Glutamatergic neuron (in vitro differentiated cells): ENCODE data around the gene ZYX. TPM values are rescaled to one million over a fixed set of nuclear protein-coding genes. Genes with fewer than 3 reads are reported as not detected.

Experiments used
- DNase-seq: peaks from one replicate; pipeline ENCODE4 v3.0.0; 2022
- H3K27ac Mint-ChIP-seq: one replicate; pipeline ENCODE4 v1.8.0; 2020; ENCODE audit warnings: mild to moderate bottlenecking, mixed read lengths, inconsistent platforms; ENCODE audit not compliant: unreplicated experiment
- H3K27me3 Mint-ChIP-seq: one replicate; pipeline ENCODE4 v1.8.0; 2020; ENCODE audit warnings: mild to moderate bottlenecking, moderate library complexity, mixed read lengths, inconsistent platforms; ENCODE audit not compliant: unreplicated experiment
- H3K36me3 Mint-ChIP-seq: one replicate; pipeline ENCODE4 v1.8.0; 2020; ENCODE audit warnings: mild to moderate bottlenecking, mixed read lengths, inconsistent platforms; ENCODE audit not compliant: unreplicated experiment
- H3K4me1 Mint-ChIP-seq: one replicate; pipeline ENCODE4 v1.8.0; 2020; ENCODE audit warnings: mild to moderate bottlenecking, low read depth, mixed read lengths, inconsistent platforms; ENCODE audit not compliant: unreplicated experiment
- H3K4me3 Mint-ChIP-seq: one replicate; pipeline ENCODE4 v1.8.0; 2020; ENCODE audit warnings: mild to moderate bottlenecking, mixed read lengths, inconsistent platforms; ENCODE audit not compliant: unreplicated experiment
- H3K9me3 Mint-ChIP-seq: one replicate; pipeline ENCODE4 v1.8.0; 2020; ENCODE audit warnings: mild to moderate bottlenecking, moderate library complexity, mixed read lengths, inconsistent platforms; ENCODE audit not compliant: unreplicated experiment
- microRNA-seq: library from miRNA; unstranded; fragments of <30 nt; microRNA quantifications from one replicate; pipeline ENCODE4, GENCODE V29; 2020; ENCODE audit not compliant: unreplicated experiment
- total RNA-seq: library from RNA; stranded (reverse); fragmentation: NEBNext Ultra II Directional; extraction: Animal tissue kit (Norgen Biotek cat#: 25700); gene quantifications from one replicate; pipeline ENCODE4 v1.2.1, GENCODE V29; 2021; ENCODE audit not compliant: unreplicated experiment
- TF ChIP-seq, protein P1 (sequence below): fragments of 200-600 bp; sonication (generic); IDR thresholded peaks from one replicate; pipeline ENCODE4 v1.5.0; 2021; ENCODE audit not compliant: partially characterized antibody, unreplicated experiment

Gene ZYX
- total RNA-seq, 1 donor from 2014 or later, result 163 TPM

DNA sequence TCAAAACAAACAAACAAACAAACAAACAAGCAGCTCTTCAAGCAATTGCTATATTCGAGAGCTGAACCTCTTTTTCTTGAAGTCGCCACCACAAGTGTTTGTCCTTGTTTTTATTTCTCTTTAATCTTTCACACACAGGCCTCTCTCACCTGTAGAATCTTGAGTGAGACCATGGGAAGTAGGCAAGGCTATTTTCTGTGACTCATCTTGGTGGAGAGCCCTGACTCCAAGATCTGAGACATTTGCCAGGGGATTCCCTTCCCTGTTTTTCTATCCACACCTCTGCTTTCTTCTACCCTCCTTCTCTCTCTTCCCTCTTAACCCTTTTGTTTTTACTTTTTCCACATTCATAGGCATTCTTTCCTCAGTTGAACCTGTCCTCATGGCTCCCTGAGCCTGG lies 54.1 kb downstream of the ZYX start:
- no peak overlapping the region for H3K4me3 Mint-ChIP-seq
- no peaks in the 10 kb centered on the region for H3K27me3 Mint-ChIP-seq
- H3K9me3 Mint-ChIP-seq, result no peaks in the 10 kb centered on the region
- no peaks in the 10 kb centered on the region for H3K36me3 Mint-ChIP-seq
- no peak for DNase-seq
- no peak overlapping the region for H3K27ac Mint-ChIP-seq
- no peaks in the 10 kb centered on the region for H3K4me1 Mint-ChIP-seq
- TF ChIP-seq, protein P1, sequence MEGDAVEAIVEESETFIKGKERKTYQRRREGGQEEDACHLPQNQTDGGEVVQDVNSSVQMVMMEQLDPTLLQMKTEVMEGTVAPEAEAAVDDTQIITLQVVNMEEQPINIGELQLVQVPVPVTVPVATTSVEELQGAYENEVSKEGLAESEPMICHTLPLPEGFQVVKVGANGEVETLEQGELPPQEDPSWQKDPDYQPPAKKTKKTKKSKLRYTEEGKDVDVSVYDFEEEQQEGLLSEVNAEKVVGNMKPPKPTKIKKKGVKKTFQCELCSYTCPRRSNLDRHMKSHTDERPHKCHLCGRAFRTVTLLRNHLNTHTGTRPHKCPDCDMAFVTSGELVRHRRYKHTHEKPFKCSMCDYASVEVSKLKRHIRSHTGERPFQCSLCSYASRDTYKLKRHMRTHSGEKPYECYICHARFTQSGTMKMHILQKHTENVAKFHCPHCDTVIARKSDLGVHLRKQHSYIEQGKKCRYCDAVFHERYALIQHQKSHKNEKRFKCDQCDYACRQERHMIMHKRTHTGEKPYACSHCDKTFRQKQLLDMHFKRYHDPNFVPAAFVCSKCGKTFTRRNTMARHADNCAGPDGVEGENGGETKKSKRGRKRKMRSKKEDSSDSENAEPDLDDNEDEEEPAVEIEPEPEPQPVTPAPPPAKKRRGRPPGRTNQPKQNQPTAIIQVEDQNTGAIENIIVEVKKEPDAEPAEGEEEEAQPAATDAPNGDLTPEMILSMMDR, result no peak

DNA sequence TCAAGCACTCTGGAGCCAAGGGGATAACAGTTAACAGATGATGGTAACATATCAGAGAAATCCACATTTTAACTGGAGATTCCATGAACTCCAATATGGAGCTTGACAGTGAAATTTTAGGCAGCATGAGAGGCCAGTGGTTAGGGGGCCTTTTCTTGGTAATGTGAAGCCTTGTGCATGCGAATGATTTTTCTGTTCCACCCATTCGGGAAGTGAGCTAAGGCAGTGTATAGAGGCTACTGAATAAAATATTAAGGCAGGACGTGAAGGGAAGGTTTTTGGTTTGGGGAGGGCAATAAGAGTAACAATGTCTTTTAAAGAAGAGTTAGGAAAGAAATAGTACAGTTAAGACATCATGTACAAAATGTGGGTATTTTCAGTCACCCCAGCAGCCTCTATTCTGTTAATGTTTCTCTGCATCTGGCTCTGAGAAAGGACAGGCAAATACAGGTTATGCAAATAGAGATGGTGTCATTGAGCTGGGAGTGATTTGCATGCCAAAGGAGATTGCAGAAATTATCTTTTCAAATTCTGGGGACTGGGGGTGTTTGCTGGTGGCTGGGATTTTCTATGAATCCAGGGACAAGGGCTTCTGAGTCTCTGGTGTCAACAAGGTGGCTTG lies 55.3 kb downstream of the ZYX start:
- Mint-ChIP-seq H3K36me3 (no peaks in the 10 kb centered on the region), H3K27me3 (no peaks in the 10 kb centered on the region), H3K4me3 (no peak overlapping the region), H3K9me3 (no peaks in the 10 kb centered on the region), H3K4me1 (no peaks in the 10 kb centered on the region), H3K27ac (no peak overlapping the region)
- DNase-seq, result no peak
- TF ChIP-seq, protein P1, result no peak

DNA sequence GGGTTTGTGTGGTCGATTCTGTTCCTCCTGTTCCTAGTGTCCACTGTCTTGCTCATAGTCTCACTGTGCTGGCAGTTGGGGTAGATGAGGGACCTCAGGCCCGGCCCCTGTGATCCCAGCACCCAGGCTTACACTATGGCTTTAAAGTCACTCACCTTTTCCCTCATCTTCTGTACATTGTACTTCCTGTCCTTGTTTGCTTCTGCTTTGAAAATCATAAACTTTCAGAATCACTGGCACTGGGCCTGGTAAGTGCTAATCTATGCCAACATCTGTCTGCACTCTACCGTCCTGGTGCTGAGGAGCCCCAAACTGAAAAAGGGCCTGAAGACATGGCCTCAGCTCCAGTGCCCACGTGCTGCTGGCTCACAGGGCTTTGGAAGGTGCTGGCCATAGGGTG lies 56.4 kb downstream of the ZYX start:
- no peaks in the 10 kb centered on the region for H3K4me1 Mint-ChIP-seq
- DNase-seq, result no peak
- no peaks in the 10 kb centered on the region for H3K27me3 Mint-ChIP-seq
- H3K27ac Mint-ChIP-seq, result no peak overlapping the region
- H3K9me3 Mint-ChIP-seq, result no peaks in the 10 kb centered on the region
- H3K36me3 Mint-ChIP-seq, result no peaks in the 10 kb centered on the region
- TF ChIP-seq, protein P1, result no peak
- H3K4me3 Mint-ChIP-seq, result no peak overlapping the region

- DNase-seq, result no peak
- H3K27me3 Mint-ChIP-seq, result no peaks in the 10 kb centered on the region
- H3K4me3 Mint-ChIP-seq, result no peak overlapping the region
- TF ChIP-seq, protein P1, result no peak
- H3K4me1 Mint-ChIP-seq, result no peaks in the 10 kb centered on the region
- H3K9me3 Mint-ChIP-seq, result no peaks in the 10 kb centered on the region
- H3K36me3 Mint-ChIP-seq, result no peaks in the 10 kb centered on the region
- no peak overlapping the region for H3K27ac Mint-ChIP-seq
Measured at GRCh38 chr7:143439866-143440265, 58.7 kb downstream of the ZYX start.

Small RNA genes within 50 kb of the gene (microRNA-seq; reads per million reads assigned to microRNA genes)
- gene MIR6892, result 1.9 reads per million, percentile 11 among the genes with 10 or more reads in this experiment

Other genes starting within 250 kb of the ZYX start
- not detected for gene PIP, start 249.3 kb upstream of the ZYX start, total RNA-seq
- gene TAS2R39, start 197.9 kb upstream of the ZYX start, total RNA-seq, result not detected
- gene TAS2R40, start 159.3 kb upstream of the ZYX start, total RNA-seq, result not detected
- gene GSTK1, start 117.9 kb upstream of the ZYX start, total RNA-seq, result 48.6 TPM
- gene TMEM139, start 96.4 kb upstream of the ZYX start, total RNA-seq, result not detected
- gene CASP2, start 93.0 kb upstream of the ZYX start, total RNA-seq, result 59.2 TPM
- 0.56 TPM for gene CLCN1, start 65.2 kb upstream of the ZYX start, total RNA-seq
- gene FAM131B, start 18.6 kb upstream of the ZYX start, total RNA-seq, result 111 TPM
- gene EPHA1, start 27.5 kb downstream of the ZYX start, total RNA-seq, result 4.7 TPM
- not detected for gene TAS2R60, start 62.1 kb downstream of the ZYX start, total RNA-seq
- not detected for gene TAS2R41, start 96.5 kb downstream of the ZYX start, total RNA-seq
- not detected for gene CTAGE15, start 190.5 kb downstream of the ZYX start, total RNA-seq
- 0.78 TPM for gene TCAF2, start 239.6 kb downstream of the ZYX start, total RNA-seq